Mammary epithelial cell (primary cell): Measurements from ENCODE around the gene ITGB1BP1.

ENCODE experiments used
- EZH2 ChIP-seq: IDR thresholded peaks from 2 replicates; pipeline ENCODE4 v1.6.1; 2012; ENCODE audit warnings: low read length, inconsistent platforms, borderline replicate concordance
- TF ChIP-seq, protein P1 (sequence below), 2 donors: IDR thresholded peaks in 1 of 2; conservative IDR thresholded peaks in 1 of 2; 2 replicates each; pipeline ENCODE4 v1.5.1; 2011 to 2012; ENCODE audit warnings: inconsistent platforms in 2 of 2, low read length in 2 of 2, mild to moderate bottlenecking in 2 of 2, control low read depth in 1 of 2, low read depth in 1 of 2; ENCODE audit not compliant: insufficient read depth in 1 of 2; ENCODE audit errors: extremely low read depth in 1 of 2

GRCh38 chr2:9358846-9359245, 64.5 kb downstream of the ITGB1BP1 start:
- TF ChIP-seq, protein P1, sequence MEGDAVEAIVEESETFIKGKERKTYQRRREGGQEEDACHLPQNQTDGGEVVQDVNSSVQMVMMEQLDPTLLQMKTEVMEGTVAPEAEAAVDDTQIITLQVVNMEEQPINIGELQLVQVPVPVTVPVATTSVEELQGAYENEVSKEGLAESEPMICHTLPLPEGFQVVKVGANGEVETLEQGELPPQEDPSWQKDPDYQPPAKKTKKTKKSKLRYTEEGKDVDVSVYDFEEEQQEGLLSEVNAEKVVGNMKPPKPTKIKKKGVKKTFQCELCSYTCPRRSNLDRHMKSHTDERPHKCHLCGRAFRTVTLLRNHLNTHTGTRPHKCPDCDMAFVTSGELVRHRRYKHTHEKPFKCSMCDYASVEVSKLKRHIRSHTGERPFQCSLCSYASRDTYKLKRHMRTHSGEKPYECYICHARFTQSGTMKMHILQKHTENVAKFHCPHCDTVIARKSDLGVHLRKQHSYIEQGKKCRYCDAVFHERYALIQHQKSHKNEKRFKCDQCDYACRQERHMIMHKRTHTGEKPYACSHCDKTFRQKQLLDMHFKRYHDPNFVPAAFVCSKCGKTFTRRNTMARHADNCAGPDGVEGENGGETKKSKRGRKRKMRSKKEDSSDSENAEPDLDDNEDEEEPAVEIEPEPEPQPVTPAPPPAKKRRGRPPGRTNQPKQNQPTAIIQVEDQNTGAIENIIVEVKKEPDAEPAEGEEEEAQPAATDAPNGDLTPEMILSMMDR (conservative IDR thresholded peaks at IDR 0.05 in 1 of 2, IDR thresholded peaks at IDR 0.05 in 1 of 2; ENCODE audit: extremely low read depth in 1 of 2, insufficient read depth in 1 of 2, low read depth in 1 of 2, low read length in 2 of 2), result no peak
- no peak for TF ChIP-seq EZH2
